Measurements from ENCODE around the gene ACVR2B. TPM values are rescaled to one million over a fixed set of nuclear protein-coding genes. Genes with fewer than 3 reads are reported as not detected.

The ACVR2B gene
- total RNA-seq, 4 donors from 2014 or later, result 3.8 to 15.1 (median 5.7) TPM

DNA sequence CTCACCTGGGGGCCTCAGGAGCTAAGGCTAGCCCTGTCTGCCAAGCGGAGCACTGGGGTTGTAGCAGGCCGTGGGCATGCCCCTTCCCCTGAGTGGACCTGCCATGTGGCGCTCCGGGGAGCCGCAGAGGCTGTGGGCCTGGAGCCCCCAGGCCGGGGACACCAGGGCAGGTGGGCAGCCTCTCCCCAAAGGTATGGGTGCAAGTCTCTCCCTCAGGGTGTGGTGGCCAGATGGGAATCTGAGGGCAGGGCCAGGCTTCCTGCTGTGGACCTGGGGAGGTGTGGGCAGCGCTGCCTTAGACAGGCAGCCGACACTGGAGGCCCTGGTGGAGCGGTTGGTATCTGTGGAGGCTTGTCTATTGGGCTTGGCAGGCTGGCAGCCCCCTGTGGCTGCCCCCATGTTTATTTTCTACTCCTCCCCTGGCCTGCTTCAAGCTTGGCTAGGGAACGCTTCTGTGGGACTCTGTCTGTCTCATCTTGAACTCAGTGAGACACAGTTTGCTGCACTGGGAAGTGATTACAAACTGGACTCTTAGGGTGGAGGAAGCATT is 5.9 kb downstream of the ACVR2B start:
- TF ChIP-seq, protein P1, sequence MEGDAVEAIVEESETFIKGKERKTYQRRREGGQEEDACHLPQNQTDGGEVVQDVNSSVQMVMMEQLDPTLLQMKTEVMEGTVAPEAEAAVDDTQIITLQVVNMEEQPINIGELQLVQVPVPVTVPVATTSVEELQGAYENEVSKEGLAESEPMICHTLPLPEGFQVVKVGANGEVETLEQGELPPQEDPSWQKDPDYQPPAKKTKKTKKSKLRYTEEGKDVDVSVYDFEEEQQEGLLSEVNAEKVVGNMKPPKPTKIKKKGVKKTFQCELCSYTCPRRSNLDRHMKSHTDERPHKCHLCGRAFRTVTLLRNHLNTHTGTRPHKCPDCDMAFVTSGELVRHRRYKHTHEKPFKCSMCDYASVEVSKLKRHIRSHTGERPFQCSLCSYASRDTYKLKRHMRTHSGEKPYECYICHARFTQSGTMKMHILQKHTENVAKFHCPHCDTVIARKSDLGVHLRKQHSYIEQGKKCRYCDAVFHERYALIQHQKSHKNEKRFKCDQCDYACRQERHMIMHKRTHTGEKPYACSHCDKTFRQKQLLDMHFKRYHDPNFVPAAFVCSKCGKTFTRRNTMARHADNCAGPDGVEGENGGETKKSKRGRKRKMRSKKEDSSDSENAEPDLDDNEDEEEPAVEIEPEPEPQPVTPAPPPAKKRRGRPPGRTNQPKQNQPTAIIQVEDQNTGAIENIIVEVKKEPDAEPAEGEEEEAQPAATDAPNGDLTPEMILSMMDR (IDR thresholded peaks at IDR 0.05; ENCODE audit: low read depth), result no peak

DNA sequence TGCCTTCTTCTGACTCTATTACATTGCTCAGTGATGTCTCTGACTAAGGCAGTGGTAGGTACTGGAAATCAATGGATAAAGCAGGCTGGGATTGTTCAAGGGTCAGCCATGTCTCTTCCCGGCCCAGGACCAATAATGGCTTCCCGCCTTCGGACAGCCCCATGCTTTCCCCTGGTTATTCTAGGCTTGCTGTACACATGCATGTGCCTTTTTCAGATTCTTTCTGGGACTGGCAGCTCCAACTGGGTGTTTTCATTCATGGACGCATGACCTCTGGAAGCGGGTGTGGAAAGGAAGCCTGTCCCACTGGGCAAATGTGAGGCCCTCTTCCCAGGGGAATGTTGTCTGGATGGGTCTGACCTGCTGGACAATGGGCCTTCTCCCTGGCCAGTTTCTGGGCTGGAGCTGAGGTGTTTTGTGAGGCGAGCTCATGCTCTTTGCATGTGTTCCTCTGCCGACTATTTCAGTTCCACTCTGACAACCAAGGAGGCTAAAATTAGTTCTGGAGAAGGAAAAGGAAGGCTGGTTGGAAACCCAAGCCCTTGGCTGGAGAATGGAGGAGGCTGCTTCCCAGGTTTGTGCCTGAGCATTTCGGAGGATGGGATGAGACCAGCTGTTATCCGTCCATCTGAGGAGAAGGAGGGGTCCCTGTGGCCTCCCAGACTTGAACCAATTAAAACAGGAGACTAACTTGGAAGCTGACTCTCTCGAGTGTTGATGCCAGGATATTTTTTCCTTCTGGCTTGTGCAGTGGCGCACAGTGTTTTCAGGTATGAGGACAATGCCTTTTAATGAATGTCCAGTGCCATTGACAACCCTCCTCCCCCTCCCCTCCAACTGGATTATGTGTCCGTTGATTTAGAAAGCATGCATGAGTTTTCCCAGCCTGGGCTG is 6.9 kb downstream of the ACVR2B start:
- TF ChIP-seq, protein P1 (IDR thresholded peaks at IDR 0.05; ENCODE audit: low read depth), result no peak

DNA sequence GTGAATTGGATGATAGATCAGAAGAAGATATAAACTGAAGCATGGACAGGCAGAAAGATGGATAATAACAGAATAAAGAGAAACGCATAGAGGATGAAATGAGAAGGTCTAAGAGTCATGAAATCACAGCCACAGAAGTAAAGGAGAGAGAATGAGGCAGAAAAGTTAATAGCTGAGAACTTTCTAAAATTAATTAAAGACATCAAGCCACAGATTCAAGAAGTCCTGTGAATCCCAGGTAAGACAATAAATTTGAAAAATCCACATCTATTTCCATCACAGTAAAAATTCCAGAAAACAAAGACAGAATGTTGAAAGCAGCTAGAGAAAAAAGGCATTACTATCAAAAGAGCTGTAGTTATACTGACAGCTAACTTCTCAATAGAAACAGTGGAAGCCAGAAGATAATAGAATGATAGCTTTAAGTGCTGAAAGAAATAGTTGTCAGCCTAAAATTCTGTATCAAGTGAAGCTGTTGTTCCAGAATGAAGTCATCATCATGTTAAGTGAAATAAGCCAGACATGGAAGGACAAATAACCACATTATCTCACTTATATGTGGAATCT is 12.0 kb downstream of the ACVR2B start:
- TF ChIP-seq, protein P1 (IDR thresholded peaks at IDR 0.05; ENCODE audit: low read depth), result no peak

DNA sequence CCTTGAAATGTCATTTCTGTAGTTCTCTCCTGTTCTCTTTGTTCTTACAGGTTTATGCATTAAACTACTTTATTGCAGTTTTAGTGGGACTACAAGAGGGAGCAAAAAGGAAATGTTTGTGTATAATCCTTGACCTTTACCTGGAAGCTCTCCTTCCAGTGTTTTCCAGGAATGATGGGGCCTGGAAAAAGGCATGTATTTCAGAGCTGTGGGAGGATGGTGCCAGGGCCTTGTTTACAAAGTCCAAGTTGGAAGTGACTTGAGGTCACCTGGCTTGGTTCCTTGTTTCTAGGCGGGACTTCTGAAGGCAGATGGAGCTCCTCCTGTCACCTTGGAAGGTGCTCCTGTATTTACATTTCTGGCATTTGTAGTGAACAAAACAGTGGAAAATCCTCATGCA is 15.1 kb downstream of the ACVR2B start:
- TF ChIP-seq, protein P1 (IDR thresholded peaks at IDR 0.05; ENCODE audit: low read depth), result no peak

DNA sequence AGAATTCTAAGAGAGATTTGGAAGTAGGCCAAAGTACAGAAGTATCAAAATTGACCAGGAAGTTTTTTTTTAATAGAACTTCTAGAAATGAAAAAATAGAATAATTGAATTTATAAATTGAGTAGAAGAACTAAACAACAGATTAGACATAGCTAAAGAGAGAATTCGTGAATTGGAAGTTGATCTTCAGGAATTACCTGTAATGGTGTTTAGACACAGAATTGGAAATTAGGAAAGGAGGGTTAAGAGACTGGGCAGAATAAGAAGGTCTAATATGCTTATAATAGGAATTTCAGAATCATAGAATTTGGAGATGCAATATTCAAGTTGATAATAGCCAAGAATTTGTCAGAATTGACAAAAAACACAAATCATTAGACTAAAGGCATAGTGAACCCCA is 16.2 kb downstream of the ACVR2B start:
- TF ChIP-seq, protein P1 (IDR thresholded peaks at IDR 0.05; ENCODE audit: low read depth), result no peak

DNA sequence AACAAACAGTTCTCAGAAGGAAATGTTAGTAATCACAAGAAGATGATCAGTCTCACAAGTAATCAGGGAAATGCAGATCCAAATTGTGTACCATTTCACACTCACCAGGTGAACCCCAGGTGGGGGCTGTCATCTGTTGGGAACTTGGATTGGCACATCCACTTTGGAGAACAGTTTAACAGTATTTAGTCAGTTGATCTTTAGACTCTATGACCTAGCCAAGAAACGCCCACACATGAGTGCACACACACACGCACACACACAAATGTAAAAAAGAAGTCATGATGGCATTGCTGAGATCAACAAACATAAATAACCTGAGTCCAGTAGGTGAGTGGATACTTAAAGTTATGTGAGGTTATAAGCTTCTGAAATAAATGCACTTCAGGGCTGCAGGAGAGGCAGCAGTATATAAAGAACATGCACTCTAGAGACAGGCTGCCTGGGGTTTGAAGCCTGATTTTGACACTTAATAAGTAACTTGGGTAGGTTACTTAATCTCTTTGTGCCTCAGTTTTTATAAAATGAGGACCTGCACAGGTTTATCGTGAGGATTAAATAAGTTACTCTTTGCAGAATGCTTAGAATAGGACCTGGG is 17.7 kb downstream of the ACVR2B start:
- TF ChIP-seq, protein P1 (IDR thresholded peaks at IDR 0.05; ENCODE audit: low read depth), result no peak

DNA sequence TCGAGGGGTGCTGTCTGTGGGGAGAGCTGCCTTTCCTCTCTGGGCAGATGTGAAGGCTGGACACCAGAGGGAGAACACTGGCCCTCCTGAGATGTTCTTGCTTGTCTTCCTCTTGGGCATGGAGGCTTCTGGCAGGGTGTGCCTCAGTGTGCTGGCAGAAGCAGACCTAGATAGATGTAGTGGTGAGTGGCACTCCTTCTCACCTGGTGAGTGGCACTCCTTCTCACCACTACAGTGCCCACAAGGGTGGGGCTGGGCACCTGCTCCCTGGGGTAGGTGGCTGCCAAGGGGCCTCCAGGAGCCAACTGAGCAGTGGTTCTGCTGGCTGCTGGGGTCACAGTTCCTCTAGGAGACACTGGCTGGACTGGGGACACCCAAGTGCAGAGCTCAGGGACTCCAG is 18.7 kb downstream of the ACVR2B start:
- TF ChIP-seq, protein P1 (IDR thresholded peaks at IDR 0.05; ENCODE audit: low read depth), result no peak

All from subcutaneous adipose tissue (tissue), 4 donors.